Erythroblast (primary cell): ENCODE measurements around the gene ZNF492.

Experiments
- GATA1 ChIP-seq: IDR thresholded peaks from 2 replicates; pipeline ENCODE4 v1.6.1; 2011; ENCODE audit warnings: low read depth, mild to moderate bottlenecking, control low read depth, low read length, moderate library complexity
- POLR2A ChIP-seq: IDR thresholded peaks from 2 replicates; pipeline ENCODE4 v1.6.1; 2011; ENCODE audit warnings: mild to moderate bottlenecking, low read length

DNA sequence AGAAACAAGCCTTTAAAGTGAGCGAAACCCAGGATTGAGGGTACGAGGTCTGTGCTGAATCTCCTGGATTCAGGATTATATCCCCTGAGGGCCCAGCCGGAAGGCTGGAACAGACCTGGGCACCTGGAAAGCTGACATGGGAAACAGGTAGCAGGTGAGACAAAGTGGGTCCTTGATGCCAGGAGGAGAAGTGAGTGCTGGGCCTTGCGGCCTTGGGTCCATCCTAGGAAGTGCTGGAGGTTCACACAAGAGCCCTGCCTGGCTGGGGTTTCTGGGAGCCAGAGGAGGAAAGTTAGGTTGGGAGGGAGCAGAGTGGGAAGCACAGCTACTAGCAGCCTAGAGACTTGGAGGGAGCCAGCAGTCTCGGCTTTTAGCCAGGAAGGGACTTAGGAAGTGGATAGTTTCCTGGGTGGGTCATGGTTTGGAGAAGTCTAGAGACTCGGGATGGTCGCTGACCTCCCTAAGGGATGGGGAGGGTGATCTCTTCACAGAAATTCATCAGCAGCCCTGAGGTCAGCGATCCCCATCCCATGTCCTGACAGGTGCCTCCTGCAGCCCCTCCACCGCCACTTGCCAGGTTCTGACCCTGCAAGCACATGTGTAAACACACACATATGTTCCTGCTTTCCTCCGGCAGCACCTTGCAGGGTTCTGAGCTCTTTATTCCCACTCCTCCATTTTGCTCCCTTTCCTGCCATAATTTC is 29.4 kb upstream of the ZNF492 start:
- TF ChIP-seq POLR2A, result no peak
- TF ChIP-seq GATA1, result no peak
